SJSA1 (cell line): ENCODE measurements around the gene PRAMEF33. TPM values are rescaled to one million over a fixed set of nuclear protein-coding genes. Genes with fewer than 3 reads are reported as not detected.
"Not testable (repeated sequence)": the region's sequence is repeated elsewhere in the genome, so short reads cannot be mapped to it uniquely, and the experiment has no call there.

ENCODE experiments used
- DNase-seq, 2 experiments: peaks; one replicate each; pipeline ENCODE4 v3.0.0-alpha.2; 2015 to 2020; ENCODE audit warnings: low spot score in 2 of 2, low read depth in 1 of 2
- H3K27ac ChIP-seq: fragments of 250-450 bp; sonication (Bioruptor Pico); 2 replicates; pipeline ENCODE4 v1.5.1; 2020; ENCODE audit warnings: mild to moderate bottlenecking, moderate library complexity
- H3K27me3 ChIP-seq: fragments of 250-450 bp; sonication (Bioruptor Pico); replicated peaks from 2 replicates; pipeline ENCODE4 v1.5.1; 2020; ENCODE audit warnings: mild to moderate bottlenecking, moderate library complexity
- H3K36me3 ChIP-seq: fragments of 250-450 bp; sonication (Bioruptor Pico); 2 replicates; pipeline ENCODE4 v1.5.1; 2020; ENCODE audit warnings: mild to moderate bottlenecking
- H3K4me1 ChIP-seq: fragments of 250-450 bp; sonication (Bioruptor Pico); replicated peaks from 2 replicates; pipeline ENCODE4 v1.6.1; 2021; ENCODE audit warnings: mild to moderate bottlenecking
- H3K4me3 ChIP-seq: fragments of 250-450 bp; sonication (Bioruptor Pico); 2 replicates; pipeline ENCODE4 v1.5.1; 2020; ENCODE audit warnings: mild to moderate bottlenecking
- H3K9me3 ChIP-seq: fragments of 250-450 bp; sonication (Bioruptor Pico); replicated peaks from 2 replicates; pipeline ENCODE4 v1.5.1; 2020; ENCODE audit warnings: mild to moderate bottlenecking
- total RNA-seq: library from RNA; depleted of rRNA; stranded (reverse); fragments of >200 nt; shearing (Covaris generic); gene quantifications from 2 replicates; pipeline ENCODE4 v1.2.3, GENCODE V29; 2014; rRNA removed

The PRAMEF33 gene
- total RNA-seq, 1 experiment from 2014 or later: not detected

DNA sequence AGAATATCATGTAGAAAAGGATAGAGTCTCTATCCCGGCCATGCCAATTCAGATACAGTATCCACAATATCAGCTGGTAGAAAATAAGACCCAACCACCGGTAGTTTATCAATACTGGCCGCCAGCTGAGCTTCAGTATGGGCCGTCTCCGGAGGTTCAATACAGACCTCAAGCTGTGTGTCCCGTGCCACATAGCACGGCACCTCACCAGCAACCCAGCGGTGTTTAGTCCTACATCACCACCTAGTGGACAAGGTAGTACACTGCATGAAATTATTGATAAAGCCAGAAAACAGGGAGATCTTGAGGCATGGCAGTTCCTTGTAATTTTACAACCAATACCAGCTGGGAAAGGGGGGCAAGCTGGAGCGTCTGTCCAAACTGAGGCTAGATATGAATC is 51.1 kb downstream of the PRAMEF33 start:
- not testable (repeated sequence) for H3K4me3 ChIP-seq, H3K36me3 ChIP-seq, H3K27ac ChIP-seq, H3K9me3 ChIP-seq, H3K27me3 ChIP-seq, DNase-seq, H3K4me1 ChIP-seq

- H3K27me3 ChIP-seq, H3K27ac ChIP-seq, H3K36me3 ChIP-seq, H3K4me1 ChIP-seq, H3K9me3 ChIP-seq, H3K4me3 ChIP-seq: not testable (repeated sequence)
- DNase-seq: peak in 1 of 2 experiments; percentile 21
These were observed 53.4 kb downstream of the PRAMEF33 start for GRCh38 chr1:13356774-13357173.

Other genes starting within 250 kb of the PRAMEF33 start
- not detected in 2 replicates for gene PRAMEF27, start 247.0 kb upstream of the PRAMEF33 start, total RNA-seq
- not detected in 2 replicates for gene HNRNPCL3, start 242.8 kb upstream of the PRAMEF33 start, total RNA-seq
- gene PRAMEF25, start 232.8 kb upstream of the PRAMEF33 start, total RNA-seq: not detected in 2 replicates
- not detected in 2 replicates for gene HNRNPCL2, start 186.7 kb upstream of the PRAMEF33 start, total RNA-seq
- gene PRAMEF26, start 147.5 kb upstream of the PRAMEF33 start, total RNA-seq: not detected in 2 replicates
- gene HNRNPCL4, start 137.9 kb upstream of the PRAMEF33 start, total RNA-seq: not detected in 2 replicates
- gene PRAMEF9, start 131.7 kb upstream of the PRAMEF33 start, total RNA-seq: not detected in 2 replicates
- not detected in 2 replicates for gene PRAMEF13, start 102.1 kb upstream of the PRAMEF33 start, total RNA-seq
- not detected in 2 replicates for gene PRAMEF18, start 77.4 kb upstream of the PRAMEF33 start, total RNA-seq
- gene PRAMEF5, start 49.3 kb upstream of the PRAMEF33 start, total RNA-seq: not detected in 2 replicates
- gene PRAMEF8, start 18.4 kb upstream of the PRAMEF33 start, total RNA-seq: not detected in 2 replicates
- not detected in 2 replicates for gene PRAMEF15, start 12.0 kb downstream of the PRAMEF33 start, total RNA-seq
- not detected in 2 replicates for gene PRAMEF14, start 43.6 kb downstream of the PRAMEF33 start, total RNA-seq
- gene PRAMEF19, start 68.4 kb downstream of the PRAMEF33 start, total RNA-seq: not detected in 2 replicates
- gene PRAMEF17, start 86.1 kb downstream of the PRAMEF33 start, total RNA-seq: not detected in 2 replicates
- gene PRAMEF20, start 106.9 kb downstream of the PRAMEF33 start, total RNA-seq: 0.16 and 1.7 TPM in 2 replicates
- not detected in 2 replicates for gene LRRC38, start 210.5 kb downstream of the PRAMEF33 start, total RNA-seq